ELR (cell line): ENCODE results near the gene ERBB4.
A peak's percentile ranks its signal among the peaks of the same experiment; 100 is the strongest.

Experiments
- DNase-seq: peaks from one replicate; pipeline ENCODE4 v3.0.0-alpha.2; 2015; ENCODE audit warnings: low read depth

Gene ERBB4

GRCh38 chr2:211829725-211830124 is 708.9 kb downstream of the ERBB4 start:
- DNase-seq = no peak

GRCh38 chr2:211823886-211824479 is 714.6 kb downstream of the ERBB4 start:
- DNase-seq = no peak

GRCh38 chr2:211822686-211823335 is 715.8 kb downstream of the ERBB4 start:
- peak; percentile 14 for DNase-seq

- no peak for DNase-seq
These were observed 721.8 kb downstream of the ERBB4 start for GRCh38 chr2:211816754-211817153.

GRCh38 chr2:211812587-211812986 is 726.0 kb downstream of the ERBB4 start:
- DNase-seq = no peak

- no peak for DNase-seq
These were observed 735.9 kb downstream of the ERBB4 start for GRCh38 chr2:211802666-211803065.

GRCh38 chr2:211800001-211800400 is 738.6 kb downstream of the ERBB4 start:
- DNase-seq = no peak

GRCh38 chr2:211798868-211799267 is 739.7 kb downstream of the ERBB4 start:
- DNase-seq = no peak

- no peak for DNase-seq
These were observed 744.9 kb downstream of the ERBB4 start for GRCh38 chr2:211793690-211794089.

- no peak for DNase-seq
These were observed 748.6 kb downstream of the ERBB4 start for GRCh38 chr2:211789982-211790381.

GRCh38 chr2:211766689-211767088 is 771.9 kb downstream of the ERBB4 start:
- no peak for DNase-seq

- no peak for DNase-seq
These were observed 776.1 kb downstream of the ERBB4 start for GRCh38 chr2:211762479-211762878.

GRCh38 chr2:211760103-211760502 is 778.5 kb downstream of the ERBB4 start:
- no peak for DNase-seq

- peak; percentile 28 for DNase-seq
These were observed 782.3 kb downstream of the ERBB4 start for GRCh38 chr2:211756266-211756665.

- DNase-seq = no peak
These were observed 783.4 kb downstream of the ERBB4 start for GRCh38 chr2:211755187-211755586.

GRCh38 chr2:211751848-211752247 is 786.8 kb downstream of the ERBB4 start:
- DNase-seq = peak; percentile 26

GRCh38 chr2:211748339-211748738 is 790.3 kb downstream of the ERBB4 start:
- DNase-seq = no peak

- DNase-seq = peak; percentile 82
These were observed 793.1 kb downstream of the ERBB4 start for GRCh38 chr2:211745295-211746097.

GRCh38 chr2:211744379-211744778 is 794.2 kb downstream of the ERBB4 start:
- DNase-seq = no peak

GRCh38 chr2:211741966-211742365 is 796.6 kb downstream of the ERBB4 start:
- no peak for DNase-seq

GRCh38 chr2:211737282-211737681 is 801.3 kb downstream of the ERBB4 start:
- peak; percentile 77 for DNase-seq

- DNase-seq = no peak
These were observed 808.4 kb downstream of the ERBB4 start for GRCh38 chr2:211730215-211730614.

- DNase-seq = no peak
These were observed 809.2 kb downstream of the ERBB4 start for GRCh38 chr2:211729433-211729832.
